Keratinocyte (primary cell): ENCODE data around the gene POLD4.
A peak's percentile ranks its signal among the peaks of the same experiment; 100 is the strongest.

ENCODE experiments used
- CTCF ChIP-seq, 3 experiments: IDR thresholded peaks in 1 of 3; conservative IDR thresholded peaks in 1 of 3; optimal IDR thresholded peaks in 1 of 3; 2 replicates in 2 of 3; 3 replicates in 1 of 3; pipeline versions ENCODE3 to v1.5.1; 2011; ENCODE audit warnings: low read length in 3 of 3, mild to moderate bottlenecking in 3 of 3, moderate library complexity in 2 of 3, control low read depth in 1 of 3, inconsistent platforms in 1 of 3; ENCODE audit not compliant: insufficient read depth in 2 of 3; ENCODE audit errors: extremely low read depth in 1 of 3
- EZH2 ChIP-seq: IDR thresholded peaks from one replicate; pipeline ENCODE4 v1.6.1; 2012; ENCODE audit warnings: inconsistent platforms, mild to moderate bottlenecking, low read length, moderate library complexity

DNA sequence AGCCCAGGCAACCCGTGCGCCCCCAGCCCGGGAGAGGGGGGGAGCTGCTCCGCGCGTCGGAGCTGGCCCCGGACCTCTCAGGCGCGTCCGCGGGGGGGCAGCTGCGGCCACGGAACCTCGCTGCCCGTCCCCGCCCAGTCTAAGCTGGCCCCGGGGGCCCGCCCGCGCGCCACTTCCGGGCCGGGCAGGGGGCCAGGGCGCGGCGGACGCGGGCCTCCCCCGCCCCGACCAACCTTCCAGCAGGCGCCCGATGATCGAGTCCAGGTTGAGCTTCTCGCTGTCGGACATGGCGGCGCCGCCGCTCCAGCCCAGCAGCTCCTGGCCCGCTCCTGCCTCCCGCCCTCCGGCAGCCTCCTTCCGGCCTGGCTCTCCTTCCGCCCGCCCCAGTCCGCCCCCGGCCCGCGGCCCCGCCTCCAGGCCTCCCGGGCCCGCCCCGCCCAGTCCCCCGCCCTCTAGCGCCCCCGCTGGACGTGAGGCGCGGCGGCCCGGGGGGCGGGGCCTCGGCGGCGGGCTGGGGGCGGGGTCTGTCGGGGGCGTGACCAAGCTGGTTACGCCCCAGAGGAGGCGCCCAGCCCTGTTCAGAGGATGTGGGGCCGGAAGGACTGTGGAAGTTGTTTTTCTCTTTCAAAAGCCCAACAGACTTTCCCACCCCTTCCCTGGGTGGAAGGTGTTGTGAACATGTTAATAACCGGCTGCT is 48.3 kb upstream of the POLD4 start, which contains the start of gene PPP1CA:
- TF ChIP-seq CTCF (optimal IDR thresholded peaks at IDR 0.05 in 1 of 3, IDR thresholded peaks at IDR 0.05 in 1 of 3, conservative IDR thresholded peaks at IDR 0.05 in 1 of 3; ENCODE audit: extremely low read depth in 1 of 3, insufficient read depth in 2 of 3, low read length in 3 of 3) (peak in 1 of 3 experiments; percentile 52), EZH2 (no peak)
